Muscle of arm (tissue), 12 donors: ENCODE measurements around the gene OOSP4B. TPM values are rescaled to one million over a fixed set of nuclear protein-coding genes. Genes with fewer than 3 reads are reported as not detected.
"Not testable (repeated sequence)": the region's sequence is repeated elsewhere in the genome, so short reads cannot be mapped to it uniquely, and the experiment has no call there.

Experiments used
- DNase-seq: peaks from one replicate; pipeline ENCODE4 v3.0.0-alpha.2; 2013
- polyA plus RNA-seq, 12 donors: library from polyadenylated mRNA; unstranded; fragments of 120-200 nt; gene quantifications; one replicate each; pipeline ENCODE4 v1.2.1, GENCODE V29; 2013; ENCODE audit not compliant: insufficient read length in 12 of 12

Gene OOSP4B
- polyA plus RNA-seq, 12 donors: not detected

DNA sequence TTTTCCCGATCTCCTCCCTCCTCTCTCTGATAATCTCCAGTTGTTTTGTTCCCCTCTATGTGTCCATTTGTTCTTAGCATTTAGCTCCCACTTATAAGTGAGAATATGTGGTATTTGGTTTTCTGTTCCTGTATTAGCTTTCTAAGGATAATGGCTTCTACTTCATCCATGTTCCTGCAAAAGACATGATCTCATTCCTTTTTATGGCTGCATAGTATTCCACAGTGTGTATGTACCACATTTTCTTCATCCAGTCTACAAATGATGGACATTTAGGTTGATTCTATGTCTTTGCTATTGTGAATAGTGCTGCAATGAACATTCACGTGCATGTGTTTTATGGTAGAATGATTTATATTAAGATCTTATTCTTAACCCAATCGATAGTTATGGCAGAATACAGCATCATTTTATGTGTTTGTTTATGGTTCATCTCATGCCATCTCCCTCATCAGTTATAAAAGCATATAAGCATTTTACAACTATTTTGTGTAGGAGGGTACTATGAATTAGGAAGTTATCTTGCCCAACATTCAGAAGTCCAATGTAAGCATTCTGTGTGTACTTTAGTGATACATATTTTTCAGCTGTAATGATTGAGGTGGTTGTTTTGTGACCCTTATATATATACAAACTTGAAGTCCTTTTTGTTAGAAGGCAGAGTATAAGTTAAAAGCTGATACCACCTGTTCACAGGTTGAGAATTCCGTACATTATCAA is 42.7 kb downstream of the OOSP4B start:
- DNase-seq: no peak

DNA sequence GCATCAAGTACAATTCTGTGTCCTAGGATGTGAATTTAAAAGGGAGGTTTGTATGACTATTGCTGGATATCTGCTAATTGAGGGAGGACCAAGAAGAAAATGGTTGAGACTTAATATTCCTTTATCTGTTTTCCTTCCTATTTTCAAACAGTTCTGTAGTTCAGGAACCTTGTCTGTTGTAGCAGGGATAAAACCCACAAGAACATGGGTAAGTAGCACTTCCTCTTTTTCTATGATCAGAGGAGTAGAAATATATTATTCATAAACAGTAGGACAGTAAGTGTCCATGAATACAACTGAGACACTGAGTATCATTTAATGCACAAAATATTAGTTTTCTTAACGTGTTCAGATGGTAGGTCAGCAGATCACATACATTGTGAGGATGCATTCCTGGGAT is 47.1 kb downstream of the OOSP4B start:
- DNase-seq: no peak

DNA sequence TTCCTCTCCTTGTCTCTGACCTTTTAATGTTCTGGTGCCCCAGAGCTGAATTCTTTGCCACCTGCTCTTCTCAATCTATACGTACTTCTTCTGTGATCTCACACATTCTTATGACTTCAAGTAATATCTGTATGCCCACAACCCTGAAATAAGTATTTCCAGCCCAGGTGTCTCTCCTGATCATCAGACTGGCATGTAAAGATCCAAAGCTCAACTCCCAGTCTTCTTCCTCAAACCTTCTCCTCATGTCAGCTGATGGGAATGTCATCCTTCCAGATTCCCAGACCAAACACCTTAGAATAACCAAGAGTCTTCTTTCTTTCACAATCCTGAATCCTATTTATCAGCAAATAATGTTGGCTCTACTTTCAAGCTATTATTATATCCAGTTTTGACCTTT is 48.8 kb downstream of the OOSP4B start:
- no peak for DNase-seq

DNA sequence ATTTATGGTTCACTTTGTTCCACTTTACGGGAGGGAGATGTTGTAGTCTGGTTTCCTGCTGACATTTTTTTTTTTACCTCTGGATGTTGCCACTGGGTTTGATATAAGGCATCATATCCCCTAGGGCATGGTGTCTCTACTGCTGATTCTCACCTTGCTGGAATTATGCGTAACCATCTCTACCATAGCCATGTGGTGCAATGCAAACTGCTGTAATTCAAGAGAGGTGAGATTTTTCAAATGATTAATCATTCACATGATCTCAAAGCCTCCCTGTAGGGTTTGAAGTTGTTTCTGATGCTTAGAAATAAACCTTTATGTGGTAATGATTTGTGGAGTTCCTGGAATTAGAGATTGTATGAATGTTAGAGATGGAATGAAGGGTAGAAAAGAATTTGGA is 52.5 kb downstream of the OOSP4B start:
- DNase-seq: no peak

DNA sequence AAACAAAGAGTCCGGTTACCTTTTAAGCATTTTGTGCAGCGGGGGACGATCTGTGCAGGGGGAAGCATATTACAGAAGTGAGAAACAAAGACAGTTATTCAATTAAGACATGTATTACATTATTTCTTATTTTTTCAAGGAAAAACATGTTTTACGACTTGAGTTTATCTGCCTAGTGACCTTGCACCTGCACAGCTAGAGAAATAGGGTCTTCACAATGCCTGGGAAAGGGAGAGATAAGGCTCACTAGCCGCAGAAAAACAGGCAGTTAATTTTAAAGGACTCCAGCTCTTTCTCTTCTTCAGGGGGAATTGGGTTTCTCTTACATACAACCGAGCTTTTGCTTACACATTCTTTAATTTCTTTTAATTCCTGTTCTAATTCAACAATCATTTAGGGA is 54.7 kb downstream of the OOSP4B start:
- not testable (repeated sequence) for DNase-seq

DNA sequence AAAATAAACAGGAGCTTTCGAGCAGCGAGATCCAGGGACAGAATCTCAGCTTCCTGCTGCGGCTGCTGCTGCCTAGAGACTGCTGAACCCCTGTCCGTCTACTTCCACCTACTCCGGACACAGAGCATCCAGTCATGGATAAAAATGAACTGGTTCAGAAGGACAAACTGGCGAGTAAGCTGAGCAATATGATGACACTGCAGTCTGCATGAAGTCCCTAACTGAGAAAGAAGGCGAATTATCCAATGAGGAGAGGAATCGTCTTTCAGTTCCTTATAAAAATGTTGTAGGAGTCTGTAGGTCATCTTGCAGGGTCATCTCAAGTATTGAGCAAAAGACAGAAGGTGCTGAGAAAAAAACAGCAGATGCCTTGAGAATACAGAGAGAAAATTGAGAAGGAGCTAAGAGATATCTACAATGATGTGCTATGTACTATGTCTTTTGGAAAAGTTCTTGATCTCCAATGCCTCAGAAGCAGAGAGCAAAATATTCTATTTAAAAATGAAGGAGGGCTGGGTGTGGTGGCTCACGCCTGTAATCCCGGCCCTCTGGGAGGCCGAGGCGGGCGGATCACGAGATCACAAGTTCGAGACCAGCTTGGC is 60.3 kb downstream of the OOSP4B start:
- DNase-seq: no peak

DNA sequence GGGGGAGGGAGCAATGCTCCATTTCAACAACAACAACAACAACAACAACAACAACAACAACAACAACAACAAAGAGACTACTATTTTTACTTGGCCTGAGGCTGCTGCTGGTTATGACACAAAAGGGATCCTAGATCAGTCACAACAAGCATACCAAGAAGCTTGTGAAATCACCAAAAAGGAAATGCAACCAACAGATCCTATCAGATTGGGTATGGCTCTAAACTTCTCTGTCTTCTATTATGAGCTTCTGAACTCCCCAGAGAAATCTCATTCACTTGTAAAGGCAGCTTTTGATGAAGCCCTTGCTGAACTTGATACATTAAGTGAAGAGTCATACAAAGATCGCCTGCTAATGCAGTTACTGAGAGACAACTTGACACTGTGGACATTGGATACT is 61.0 kb downstream of the OOSP4B start:
- DNase-seq: no peak

DNA sequence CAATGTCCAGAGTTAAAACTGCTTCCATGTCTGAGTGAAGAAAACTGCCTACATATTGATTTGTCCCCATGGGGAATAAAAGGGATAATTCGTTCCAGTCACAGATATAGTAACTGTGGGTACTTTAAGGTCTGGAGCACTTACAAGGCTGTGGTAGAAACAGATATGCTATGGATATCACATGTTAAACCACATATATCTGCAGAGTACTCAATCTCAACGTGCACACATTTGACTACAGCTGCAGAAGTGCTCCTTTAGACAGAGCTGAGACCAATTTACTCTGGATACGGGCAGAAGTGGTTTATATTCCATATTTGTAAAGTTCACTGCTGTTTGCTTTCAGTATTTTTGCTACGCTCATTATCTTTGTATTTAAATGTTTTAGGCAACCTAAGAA is 61.8 kb downstream of the OOSP4B start:
- DNase-seq: no peak

DNA sequence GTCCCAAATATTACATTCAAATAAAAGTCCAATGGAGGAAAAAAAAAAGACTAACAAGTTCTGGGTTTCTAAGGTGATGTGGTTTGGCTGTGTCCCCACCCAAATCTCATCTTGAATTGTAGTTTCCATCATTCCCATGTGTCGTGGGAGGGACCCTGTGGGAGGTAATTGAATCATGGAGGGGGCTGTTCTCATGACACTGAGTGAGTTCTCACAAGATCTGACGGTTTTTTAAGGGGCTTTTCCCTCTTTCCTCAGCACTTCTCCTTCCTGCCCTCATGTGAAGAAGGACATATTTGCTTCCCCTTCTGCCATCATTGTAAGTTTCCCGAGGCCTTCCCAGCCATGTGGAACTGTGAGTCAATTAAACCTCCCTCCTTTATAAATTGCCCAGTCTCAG is 63.6 kb downstream of the OOSP4B start:
- no peak for DNase-seq

Other genes starting within 250 kb of the OOSP4B start
- gene MRPL16, start 206.4 kb upstream of the OOSP4B start, polyA plus RNA-seq: 10 to 100 TPM in 11 of 12 donors, not detected in 1; 31.7 to 43.4 (median 35.5) TPM
- gene CBLIF, start 171.7 kb upstream of the OOSP4B start, polyA plus RNA-seq: under 1 TPM in 1 of 12 donors, not detected in 11; 0.45 TPM
- gene TCN1, start 150.7 kb upstream of the OOSP4B start, polyA plus RNA-seq: under 1 TPM in 2 of 12 donors, not detected in 10; 0.36 to 0.43 TPM
- not detected for gene OOSP3, start 138.4 kb upstream of the OOSP4B start, polyA plus RNA-seq
- not detected for gene OOSP1, start 78.7 kb upstream of the OOSP4B start, polyA plus RNA-seq
- not detected for gene OOSP4A, start 53.1 kb upstream of the OOSP4B start, polyA plus RNA-seq
- not detected for gene OOSP2, start 23.2 kb downstream of the OOSP4B start, polyA plus RNA-seq
- 1 to 10 TPM in 2 of 12 donors, under 1 TPM in 8, not detected in 2; 0.38 to 4.7 (median 0.55) TPM for gene MS4A3, start 39.5 kb downstream of the OOSP4B start, polyA plus RNA-seq
- under 1 TPM in 9 of 12 donors, not detected in 3; 0.07 to 0.85 (median 0.41) TPM for gene MS4A2, start 71.5 kb downstream of the OOSP4B start, polyA plus RNA-seq
- gene MS4A6A, start 165.9 kb downstream of the OOSP4B start, polyA plus RNA-seq: 10 to 100 TPM in 11 of 12 donors, not detected in 1; 12.5 to 37.5 (median 26.6) TPM
- 1 to 10 TPM in 8 of 12 donors, under 1 TPM in 2, not detected in 2; 0.76 to 2.6 (median 1.4) TPM for gene MS4A4E, start 226.0 kb downstream of the OOSP4B start, polyA plus RNA-seq